Measurements from ENCODE around the gene EML3.
"Not testable (repeated sequence)": the region's sequence is repeated elsewhere in the genome, so short reads cannot be mapped to it uniquely, and the experiment has no call there.

The EML3 gene

DNA sequence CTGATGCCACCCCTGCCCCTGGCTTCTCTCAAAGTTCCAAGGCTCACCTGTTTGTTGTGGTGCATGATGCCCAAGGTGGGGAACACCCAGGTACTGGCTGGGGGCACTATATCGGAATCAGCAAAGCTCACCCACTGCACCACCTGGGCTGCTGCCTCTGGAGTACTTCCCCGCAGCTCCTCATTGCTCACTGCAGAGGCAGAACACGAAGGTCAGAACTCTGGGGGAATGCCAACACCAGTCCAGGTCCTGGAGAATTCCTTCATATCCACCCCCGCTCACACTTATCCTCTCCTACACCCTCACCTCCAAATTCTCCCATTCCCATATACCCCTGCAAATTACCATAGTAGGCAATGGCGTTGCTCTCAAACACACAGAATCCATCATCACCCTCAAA is 41.1 kb downstream of the EML3 start:
- not testable (repeated sequence) for DNase-seq

DNA sequence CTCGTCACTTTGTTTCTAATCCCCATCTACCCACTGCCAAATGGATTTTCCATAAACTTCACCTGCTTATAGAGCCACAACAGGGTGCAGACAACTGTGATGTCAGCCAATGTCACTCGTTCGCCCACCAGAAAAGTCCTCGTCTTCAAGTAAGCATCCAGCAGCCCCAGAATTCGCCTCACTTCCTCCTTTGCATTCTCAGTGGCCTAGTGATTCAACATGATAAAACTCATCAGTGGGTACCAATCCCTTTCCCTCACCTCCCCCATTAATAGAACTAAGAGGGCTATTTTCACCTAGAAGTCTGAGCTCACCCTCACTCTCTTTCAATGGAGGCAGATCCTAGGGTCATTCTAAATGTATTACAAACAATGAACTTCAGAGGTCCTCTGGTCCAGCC is 41.7 kb downstream of the EML3 start:
- not testable (repeated sequence) for DNase-seq

DNA sequence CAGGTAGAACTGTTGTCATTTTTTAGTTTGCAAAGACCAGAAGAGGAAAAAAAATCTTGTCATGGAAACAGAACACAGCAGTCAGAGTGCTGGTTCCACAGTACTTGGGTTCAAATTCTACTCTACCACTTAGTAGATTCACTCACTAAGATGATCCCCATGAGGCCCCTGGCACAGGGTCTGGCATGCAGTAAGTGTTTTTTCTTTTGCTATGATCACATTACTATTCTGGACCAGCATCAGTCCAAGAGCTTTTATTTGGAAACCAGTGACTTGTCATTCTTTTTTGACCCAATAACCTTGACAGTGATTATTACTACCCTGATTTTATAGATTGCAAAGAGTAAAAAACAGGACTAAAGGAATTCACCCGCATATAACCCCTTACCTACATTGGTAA is 43.0 kb downstream of the EML3 start:
- DNase-seq, result no peak

DNA sequence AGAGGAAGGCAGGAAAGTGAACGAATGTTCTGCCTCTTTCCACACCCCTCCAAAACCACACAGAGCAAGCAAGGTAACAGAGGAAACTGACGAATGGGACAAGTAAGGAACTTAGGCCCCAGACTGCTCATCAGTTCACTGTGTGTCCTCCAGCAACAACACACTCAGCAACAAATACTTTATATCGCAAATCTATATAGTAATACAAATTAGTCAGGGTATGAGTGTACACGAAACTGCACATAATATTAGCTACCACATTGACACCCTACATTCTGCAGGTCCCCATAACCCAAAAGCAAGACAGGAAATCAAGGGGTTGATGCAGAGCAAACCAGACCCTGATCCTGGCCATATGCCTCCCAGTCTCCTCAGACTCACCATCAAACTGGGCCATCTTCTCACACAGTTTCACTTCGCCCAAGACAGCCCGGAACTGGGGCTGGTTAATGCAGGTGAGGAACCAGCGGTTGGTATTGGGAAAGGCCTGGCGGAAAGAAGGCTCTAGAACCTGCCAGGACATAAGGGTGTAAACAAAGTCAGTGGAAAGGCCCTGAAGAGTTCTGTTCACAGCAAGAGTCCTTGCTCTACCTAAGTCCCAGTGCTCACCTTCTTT is 45.4 kb downstream of the EML3 start:
- no peak for DNase-seq

DNA sequence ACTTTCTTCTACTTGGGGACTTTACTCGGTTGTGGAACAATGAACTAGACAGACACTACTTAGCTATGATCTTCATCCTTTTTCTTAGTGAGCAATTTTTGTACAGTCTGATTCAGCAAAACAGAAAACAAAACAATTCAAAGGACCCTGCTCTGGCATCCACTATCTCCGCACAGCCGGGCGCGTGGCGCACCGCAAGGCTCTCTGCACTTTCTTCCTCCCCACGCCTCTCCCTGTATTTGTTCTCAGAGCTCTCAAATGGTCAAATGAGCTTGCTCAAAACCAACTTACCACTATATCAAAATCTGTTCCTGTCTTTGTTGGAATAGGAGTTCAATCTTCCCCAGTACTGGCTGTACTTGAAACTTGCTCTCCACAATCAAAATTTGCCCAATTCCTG is 46.3 kb downstream of the EML3 start:
- no peak for DNase-seq

DNA sequence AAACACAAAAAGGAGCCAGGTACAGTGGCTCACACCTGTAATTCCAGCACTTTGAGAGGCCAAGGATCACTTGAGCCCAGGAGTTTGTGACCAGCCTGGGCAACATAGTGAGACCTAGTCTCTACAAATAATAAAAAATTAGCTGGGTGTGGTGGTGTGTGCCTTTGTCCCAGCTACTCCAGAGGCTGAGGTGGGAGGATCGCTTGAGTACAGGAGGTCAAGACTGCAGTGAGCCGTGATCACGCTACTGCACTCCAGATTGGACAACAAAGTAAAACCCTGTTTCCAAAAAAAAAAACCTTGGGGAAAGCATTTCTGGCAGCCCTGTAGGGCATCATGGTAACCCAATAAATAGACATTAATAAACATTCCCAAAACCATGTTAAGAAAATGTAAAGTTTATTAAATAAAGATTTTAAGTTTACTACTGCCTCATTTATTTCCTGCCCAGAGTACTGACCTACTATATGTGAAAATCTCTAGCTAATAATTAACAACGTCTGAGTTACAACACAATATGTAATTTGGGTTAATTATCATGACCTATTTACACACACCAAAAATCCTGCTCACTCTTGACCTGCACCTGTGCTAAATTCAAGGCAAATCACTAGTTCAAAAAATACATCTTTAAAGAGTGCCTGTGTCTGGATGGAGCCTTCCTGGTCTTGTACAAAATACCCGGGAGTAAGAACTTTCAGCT is 47.3 kb downstream of the EML3 start:
- no peak for DNase-seq

DNA sequence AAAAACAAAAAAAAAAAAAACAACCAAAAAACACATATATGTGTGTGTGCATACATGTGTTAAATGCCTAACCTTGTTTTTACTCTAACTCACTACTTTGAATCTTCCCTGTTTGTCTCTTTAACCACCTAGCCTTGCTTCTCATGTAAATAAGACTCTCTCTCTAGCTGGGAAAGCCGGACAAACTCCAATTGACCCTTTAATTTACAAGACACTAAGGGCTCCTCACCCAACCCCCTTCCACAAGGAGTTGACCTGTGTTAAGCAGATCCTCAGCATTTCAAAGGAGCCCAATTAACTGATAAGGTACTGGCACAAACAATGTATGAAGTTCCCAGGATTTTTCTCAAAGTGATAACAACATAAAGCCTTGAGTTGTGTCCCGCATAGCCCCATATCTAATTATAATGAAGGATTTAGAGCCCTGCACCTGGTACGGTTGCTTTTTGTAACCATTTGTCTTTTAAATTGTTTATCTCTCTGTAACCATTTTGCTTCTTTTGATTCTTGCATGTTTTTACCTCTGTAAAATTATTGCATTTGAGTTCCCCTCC is 50.8 kb downstream of the EML3 start:
- not testable (repeated sequence) for DNase-seq

DNA sequence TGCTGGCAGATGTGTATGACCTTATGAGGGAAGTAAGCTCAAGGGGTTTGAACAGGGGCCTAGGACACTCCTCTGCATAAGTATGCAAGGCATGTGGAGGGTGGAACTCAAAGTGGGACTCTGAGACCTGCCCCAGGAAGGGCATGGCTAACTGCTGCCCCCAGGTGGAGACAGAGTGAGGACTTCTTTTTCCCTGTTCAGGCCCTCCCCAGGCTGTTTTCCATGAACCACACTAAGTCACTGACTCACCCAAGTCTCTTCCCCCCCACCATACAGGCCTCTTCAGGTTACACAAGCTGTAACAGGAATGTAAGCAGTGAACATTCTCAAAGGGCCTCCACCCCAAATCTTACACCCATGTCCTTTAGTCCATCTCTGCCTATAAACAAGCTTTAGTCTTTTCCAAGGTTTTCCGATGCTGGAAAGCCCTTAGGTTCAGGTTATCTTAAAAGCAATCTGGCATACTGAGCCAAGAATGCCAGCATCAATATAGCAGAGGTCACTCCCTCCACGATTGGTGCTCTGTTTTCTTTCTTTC is 51.9 kb downstream of the EML3 start:
- no peak for DNase-seq

DNA sequence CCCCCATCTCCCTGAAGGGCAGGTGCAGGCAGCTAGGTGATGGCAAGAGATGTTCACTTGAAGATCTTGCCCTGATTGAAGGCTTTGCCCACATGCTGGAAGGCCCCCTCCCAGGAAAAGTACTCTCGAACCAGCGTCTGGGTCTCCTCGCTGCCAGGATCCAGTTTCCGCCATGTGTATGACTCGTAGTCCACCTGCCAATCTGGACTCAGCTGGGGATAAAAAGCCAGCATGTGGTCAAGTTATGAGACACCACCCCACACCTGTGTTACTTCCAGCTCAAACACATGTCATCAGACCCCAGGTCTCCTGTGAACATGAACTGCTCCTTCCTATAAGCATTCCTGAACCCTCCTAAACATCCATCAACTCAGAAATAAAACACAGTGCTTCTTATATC is 52.9 kb downstream of the EML3 start:
- DNase-seq, result not testable (repeated sequence)

DNA sequence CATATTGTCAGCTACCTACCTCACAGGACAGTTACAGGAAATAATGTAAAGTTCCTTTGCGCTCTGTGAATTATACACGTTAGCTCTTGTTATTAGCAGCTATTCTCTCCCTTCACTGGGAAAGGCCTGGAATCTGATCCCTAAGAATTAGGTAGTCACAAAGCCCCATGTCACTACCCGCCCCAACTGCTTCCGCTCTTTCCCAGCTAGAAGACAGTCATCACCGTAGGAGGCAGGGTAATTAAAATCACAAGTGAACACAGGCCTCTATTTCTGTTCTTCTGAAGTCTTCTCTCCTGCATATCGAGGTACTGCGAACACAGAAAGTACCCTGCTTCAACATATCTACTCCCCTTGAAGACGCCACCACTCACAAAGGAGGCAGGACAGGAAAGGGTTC is 53.4 kb downstream of the EML3 start:
- no peak for DNase-seq

DNA sequence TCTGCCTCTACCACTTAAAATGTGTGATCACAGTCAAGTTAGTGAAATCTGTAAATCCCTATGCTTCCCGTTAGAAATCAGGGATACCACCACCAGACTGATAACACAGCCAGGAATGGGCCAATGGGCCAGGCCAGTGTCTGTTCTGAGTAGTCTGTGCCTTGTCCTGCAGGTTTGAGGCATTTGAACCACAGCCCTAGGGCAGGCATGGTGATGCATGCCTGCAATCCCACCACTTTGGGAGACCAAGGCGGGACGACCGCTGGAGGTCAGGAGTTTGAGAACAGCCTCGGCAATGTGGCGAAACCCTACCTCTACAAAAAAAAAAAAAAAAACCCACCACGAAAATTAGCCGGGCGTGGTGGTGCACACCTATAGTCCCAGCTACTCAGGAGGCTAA is 53.9 kb downstream of the EML3 start:
- DNase-seq, result no peak

DNA sequence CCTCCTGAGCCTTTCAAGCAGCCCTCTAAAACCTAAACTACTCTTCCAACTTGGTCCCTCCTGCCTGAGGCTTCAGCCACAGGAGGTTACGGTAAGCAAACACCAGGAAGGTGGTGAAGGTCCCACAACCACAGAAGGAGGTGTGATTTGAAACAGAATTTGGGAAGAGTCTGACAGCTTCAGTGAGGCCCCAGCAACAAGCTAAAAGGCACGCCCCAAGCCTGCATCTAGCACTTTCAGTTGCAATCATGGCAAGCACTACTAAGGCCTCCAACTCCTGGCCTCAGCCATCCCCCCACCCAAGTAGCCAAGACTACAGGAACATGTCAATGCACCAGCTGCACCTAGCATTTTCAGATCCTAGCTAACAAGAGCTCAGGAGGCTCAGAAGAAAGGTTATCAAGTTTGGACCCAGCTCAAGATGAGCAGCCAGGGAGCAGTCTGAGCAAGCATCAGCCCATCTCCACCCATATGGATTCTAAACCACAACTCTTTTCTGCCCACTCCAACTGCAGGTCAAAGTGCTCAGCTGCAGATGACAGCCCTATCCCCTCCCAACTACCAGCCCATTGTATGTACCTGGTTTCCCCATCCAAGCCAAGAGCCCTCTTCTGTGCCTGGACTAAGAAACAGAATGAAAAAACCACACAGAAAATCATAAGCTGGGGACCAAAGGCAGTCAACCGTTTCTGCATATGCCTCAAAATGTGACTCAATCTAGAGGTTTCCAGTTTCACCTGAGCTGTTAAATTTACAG is 55.5 kb downstream of the EML3 start:
- DNase-seq, result no peak

DNA sequence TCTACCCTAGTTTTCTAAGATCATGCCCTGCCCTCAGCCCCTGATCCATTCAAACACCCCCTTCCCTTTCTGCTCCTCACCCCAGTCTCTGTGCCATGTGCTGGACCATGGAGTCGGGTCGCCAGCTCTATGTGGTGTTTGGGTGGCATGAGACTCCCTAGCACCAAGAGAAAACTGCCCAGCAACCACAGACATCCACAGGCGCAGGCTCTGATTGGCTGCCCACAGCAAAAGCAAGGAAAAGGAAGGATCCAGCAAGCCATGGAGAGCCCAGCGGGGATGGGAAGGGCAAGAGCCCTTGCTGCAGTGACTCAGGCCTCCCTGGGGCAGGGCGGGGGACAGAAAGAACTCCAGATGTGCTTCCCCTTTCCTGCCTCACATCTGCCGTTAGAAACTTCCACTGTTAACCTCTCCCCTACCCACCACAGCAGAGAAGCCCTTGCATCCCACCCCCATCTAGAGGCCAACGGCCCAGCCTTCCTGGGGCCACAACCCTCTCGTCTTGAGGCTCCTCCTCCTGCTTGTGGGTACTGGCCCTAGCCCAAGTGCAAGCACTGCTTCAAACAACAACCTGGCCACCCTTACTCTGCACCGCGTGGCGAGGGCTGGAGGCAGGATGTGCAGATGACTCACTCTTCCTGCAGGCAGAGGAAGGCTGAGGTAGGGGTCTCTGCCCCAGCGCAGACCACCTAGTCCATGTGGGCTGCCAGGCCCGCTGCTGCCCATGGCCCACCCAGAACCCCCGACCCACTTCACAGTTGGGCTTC is 56.3 kb downstream of the EML3 start:
- no peak for DNase-seq

DNA sequence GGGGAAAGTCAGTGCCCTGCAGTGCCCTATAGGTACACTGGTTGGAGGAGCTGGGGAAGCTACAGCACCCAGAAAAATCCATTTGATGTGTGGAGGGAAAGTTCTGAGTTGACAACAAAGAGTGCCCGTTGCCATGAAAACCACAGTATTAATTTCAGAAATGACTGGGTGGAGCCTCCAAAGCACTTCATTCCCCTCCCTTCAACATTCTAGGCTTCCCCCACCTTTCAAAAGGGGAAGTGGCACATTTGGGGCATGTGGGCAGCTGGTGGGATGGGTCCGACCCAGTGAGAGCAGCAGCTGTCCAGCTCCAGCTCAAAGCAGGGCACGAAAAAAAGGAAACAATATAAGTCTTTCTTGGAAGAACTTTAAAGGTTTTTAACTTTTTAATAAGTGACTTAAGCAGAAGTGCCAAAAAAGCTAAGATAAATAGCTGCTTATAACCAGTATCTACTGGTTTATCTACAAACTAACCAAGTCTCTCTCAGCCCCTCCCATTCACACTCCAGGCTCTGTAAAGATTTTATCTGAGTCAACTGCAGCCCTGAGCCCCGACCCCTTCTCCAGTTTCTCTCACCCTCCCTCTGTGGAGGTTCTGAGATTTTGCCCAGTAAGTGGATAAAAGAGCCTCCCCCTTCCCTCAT is 57.0 kb downstream of the EML3 start:
- no peak for DNase-seq

DNA sequence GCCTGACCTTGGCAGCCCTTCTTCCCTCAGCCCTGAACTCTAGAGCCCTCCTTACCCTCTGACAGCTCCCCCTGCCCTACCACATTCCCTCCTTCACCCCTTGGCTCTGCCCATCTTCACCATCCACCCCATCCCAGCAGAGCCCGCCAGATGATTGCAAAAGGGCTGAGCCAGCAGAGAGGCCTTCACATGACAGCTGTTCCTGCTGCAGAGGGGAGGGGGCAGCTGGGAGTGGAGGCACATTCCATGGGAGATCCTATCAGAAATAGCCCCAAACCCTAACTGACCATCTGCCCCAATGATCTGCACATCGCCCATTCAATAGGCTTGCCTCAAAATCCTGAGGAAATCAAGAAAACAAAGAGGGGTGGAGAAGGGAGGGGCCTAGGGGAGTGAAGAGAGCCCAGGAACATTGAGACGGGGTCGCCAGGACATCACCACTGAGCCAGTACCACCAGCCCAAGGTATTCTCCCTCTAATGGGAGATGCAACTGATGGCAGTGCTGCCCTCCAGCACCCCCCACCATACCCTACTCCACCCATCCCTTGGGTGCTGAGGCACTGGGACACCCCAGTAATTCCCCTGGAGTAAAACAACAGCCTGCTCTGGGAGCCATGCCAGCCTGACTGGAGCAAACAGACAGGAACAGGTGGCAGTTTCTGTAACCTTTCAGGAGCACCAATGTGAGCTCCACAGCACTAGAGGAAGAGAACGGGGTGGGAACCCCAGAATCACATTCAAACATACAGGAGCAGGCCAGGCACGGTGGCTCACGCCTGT is 58.0 kb downstream of the EML3 start:
- DNase-seq, result no peak

DNA sequence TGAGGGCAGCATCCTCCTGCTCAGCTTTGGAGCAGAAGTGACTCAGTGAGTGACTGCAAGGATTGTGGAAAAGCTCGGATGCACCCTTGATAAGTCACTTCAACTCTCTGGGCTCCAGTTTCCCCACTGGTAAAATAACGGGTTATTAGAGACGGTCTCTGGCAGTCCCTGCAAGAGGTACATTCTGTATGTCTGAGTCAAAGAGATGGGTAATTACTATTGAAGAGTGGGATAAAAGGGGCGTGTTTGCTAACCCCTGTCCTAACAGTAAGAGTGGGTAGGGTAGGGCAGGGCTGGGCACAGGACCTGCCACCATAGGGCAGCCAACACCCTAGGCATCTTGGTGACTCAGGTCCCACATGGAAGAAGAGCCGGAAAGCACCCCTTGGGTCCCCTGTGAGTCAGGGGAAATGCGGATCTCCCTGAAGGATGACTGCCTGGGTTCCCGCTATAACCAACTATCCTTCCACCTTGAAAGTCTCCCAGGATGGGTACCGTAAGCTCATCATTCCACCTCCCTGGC is 58.7 kb downstream of the EML3 start:
- no peak for DNase-seq

DNA sequence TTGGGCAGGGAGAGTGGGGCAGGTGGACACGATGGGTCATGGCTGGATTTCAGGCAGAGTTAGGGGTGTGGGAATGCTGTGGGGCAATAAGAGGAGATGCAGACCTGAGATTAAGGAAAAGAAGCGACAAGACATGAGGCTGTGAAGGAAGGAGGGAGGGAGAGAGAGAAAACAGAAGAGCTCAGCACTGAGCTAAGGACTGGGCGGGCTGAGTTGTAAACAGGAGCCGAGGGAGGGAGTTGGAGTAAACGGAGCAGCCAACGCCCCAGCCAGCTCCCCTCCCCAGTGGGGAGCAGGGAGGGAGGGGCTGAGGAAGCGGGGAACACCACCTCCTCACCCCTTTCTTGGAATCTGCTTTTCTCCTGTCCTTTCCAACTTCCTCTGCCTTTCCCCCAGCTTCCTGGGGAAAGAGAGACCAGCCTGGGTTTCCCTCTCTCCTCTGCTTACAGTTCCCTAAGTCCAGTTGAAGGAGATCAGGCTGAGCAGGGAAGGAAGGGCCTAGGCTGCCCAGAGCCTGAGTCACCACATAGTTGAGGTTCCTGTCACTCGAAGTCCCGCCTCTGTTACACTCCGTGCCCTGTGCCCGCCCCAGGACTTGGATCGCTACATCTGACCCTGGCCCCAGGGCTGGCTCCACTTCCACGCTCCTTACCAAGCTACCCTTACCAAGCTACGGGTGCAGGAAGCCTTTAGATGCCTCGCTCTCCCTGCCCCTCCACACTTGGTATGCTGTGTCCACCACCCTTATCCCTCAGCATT is 59.3 kb downstream of the EML3 start:
- no peak for DNase-seq

DNA sequence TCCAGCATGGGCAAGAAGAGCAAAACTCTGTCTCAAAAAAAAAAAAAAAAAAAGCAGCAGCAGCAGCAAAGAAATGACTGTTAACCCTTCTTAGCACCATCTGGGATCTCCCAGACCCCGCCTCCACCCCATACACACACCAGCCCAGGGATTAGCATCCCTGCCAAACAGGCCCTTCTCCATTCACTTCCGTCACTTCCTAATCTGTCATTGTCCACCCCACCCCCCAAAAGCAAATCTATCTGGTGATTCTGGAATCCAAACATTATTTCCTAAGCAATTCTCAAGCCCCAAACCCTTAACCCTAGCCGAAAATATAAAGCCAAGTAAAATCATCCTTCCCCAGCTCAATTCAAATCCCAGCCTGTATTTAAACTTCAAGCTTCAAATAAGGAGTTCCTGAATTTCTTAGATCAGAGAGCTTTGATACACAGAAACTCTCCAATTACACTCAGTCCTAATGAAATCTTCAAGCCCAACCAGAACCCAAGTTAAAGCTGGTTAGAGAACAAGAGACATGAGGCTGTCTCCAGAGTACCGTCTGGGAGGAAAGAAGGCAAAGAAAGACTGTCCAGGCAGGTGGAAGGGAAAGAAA is 60.0 kb downstream of the EML3 start:
- DNase-seq, result no peak

Measured in SHP77 treated with DMSO at 0.1 percent for 48 hours (cell line).